HG03196 (cell line): ENCODE data around the gene GATA6.

Source experiments
- ATAC-seq: cut with Tn5 transposase; IDR thresholded peaks from one replicate; pipeline ENCODE4 v1.9.1; 2021; ENCODE audit not compliant: unreplicated experiment

GATA6 gene

GRCh38 chr18:22233266-22233665 is 63.9 kb downstream of the GATA6 start:
- ATAC-seq = no peak

DNA sequence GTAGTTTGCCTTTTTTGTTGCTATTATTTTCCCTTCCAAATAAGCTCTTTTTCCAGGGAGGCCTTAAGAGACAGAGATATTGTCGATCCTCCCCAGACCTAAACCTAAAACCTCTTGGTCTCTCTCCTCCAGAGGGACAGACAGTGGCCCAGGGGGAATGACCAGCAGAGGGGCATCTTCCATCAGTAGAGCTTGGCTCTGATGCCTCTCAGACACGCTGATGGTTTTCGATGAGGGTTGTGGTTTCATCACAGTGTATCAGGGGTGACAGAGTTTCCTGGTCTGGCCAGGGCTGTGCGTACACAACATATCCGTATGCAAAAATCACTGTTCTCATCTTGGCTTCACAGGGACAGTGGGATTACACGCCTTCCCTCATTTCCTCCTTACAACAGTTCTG is 68.6 kb downstream of the GATA6 start:
- no peak for ATAC-seq

GRCh38 chr18:22238681-22239080 is 69.3 kb downstream of the GATA6 start:
- no peak for ATAC-seq

- ATAC-seq = no peak
These were observed 72.6 kb downstream of the GATA6 start for GRCh38 chr18:22241921-22242361.

DNA sequence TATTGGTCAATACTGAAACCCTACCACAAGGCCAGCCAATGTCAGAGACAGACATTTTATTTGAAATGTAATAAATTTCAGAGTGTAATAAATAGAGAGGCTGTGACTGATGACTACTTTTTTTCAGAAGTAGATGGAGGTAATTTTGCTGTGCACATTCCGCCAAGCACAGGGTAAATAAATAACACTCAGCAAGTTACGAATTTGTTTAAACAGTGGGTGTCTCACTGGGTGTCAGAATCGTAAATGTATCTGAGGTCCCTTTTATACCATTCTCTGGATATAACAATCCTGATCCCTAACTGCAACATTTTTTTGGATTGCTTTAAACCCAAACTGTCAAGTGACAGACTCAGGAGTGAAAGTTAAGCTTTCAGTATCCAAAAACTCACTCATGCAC is 74.1 kb downstream of the GATA6 start:
- ATAC-seq = no peak

GRCh38 chr18:22250026-22250425 is 80.6 kb downstream of the GATA6 start:
- no peak for ATAC-seq

DNA sequence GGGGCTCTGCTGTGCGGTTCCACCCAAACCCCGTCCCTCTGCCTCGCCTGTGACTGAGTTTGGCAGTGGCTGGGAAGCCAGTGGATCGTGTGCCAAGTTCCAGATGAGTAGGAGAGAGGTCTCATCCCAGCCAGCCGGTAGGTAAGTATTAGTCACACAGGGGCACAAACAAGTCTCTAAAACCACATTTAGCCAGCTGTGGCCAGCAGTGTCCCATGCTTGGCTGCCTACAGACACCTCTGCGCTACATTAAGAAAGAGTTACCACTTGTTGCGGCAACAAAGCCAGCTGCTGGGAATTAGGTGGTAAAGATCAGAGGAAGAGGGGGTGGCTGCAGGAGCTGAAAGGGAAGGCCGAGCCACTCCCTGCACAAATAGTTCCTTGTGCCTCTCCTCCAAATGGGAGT is 81.2 kb downstream of the GATA6 start:
- ATAC-seq = no peak
